Peyer's patch (tissue), 4 donors: ENCODE data around the gene STPG3.

Experiments
- POLR2A ChIP-seq, 2 donors: fragments of 450-650 bp; IDR thresholded peaks; one replicate each; pipeline ENCODE4 v1.5.1; 2017; ENCODE audit warnings: antibody characterized with exemption in 2 of 2, mild to moderate bottlenecking in 2 of 2, moderate library complexity in 2 of 2
- TF ChIP-seq, protein P1 (sequence below), 6 experiments: fragments of 450-650 bp in 4 of 6; fragments of 200-600 bp in 2 of 6; sonication (generic) in 1 of 6; IDR thresholded peaks; one replicate each; pipeline ENCODE4 v1.5.1; 2017 to 2019; ENCODE audit warnings: antibody characterized with exemption in 6 of 6, mild to moderate bottlenecking in 3 of 6, moderate library complexity in 1 of 6

- TF ChIP-seq, protein P1, sequence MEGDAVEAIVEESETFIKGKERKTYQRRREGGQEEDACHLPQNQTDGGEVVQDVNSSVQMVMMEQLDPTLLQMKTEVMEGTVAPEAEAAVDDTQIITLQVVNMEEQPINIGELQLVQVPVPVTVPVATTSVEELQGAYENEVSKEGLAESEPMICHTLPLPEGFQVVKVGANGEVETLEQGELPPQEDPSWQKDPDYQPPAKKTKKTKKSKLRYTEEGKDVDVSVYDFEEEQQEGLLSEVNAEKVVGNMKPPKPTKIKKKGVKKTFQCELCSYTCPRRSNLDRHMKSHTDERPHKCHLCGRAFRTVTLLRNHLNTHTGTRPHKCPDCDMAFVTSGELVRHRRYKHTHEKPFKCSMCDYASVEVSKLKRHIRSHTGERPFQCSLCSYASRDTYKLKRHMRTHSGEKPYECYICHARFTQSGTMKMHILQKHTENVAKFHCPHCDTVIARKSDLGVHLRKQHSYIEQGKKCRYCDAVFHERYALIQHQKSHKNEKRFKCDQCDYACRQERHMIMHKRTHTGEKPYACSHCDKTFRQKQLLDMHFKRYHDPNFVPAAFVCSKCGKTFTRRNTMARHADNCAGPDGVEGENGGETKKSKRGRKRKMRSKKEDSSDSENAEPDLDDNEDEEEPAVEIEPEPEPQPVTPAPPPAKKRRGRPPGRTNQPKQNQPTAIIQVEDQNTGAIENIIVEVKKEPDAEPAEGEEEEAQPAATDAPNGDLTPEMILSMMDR (IDR thresholded peaks at IDR 0.05): no peak
- TF ChIP-seq POLR2A (IDR thresholded peaks at IDR 0.05): no peak
Measured at GRCh38 chr9:137236936-137237421, 14.1 kb upstream of the STPG3 start.
